GM12801 (cell line): ENCODE measurements around the gene PHC1.

ENCODE experiments used
- TF ChIP-seq, protein P1 (sequence below): IDR thresholded peaks from one replicate; pipeline ENCODE4 v1.5.1; 2011; ENCODE audit warnings: control low read depth; ENCODE audit not compliant: insufficient read length; ENCODE audit errors: extremely low read depth

Gene PHC1

DNA sequence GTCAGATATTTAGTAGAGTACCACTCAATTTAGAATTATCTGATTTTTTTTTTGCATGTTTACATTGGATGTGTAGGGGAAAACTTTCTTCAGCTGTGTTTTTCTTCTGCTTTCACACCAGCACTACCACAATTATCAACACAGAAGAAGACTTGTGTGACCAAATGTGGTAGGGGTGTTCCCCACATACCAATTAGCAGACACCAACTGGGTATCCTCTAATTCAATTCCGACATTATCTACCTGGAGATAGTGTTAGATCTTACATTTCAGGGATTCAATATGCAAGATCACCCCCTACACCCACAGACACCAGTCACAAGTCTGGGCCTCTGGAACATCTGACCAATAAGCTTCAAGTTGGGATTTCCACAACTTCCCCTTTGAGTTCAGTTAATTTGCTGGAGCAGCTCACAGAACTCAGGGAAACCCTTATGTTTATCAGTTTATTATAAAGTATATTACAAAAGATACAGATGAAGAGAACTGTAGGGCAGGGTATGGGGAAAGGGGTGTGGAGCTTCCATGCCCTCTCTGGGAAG is 71.0 kb downstream of the PHC1 start:
- TF ChIP-seq, protein P1, sequence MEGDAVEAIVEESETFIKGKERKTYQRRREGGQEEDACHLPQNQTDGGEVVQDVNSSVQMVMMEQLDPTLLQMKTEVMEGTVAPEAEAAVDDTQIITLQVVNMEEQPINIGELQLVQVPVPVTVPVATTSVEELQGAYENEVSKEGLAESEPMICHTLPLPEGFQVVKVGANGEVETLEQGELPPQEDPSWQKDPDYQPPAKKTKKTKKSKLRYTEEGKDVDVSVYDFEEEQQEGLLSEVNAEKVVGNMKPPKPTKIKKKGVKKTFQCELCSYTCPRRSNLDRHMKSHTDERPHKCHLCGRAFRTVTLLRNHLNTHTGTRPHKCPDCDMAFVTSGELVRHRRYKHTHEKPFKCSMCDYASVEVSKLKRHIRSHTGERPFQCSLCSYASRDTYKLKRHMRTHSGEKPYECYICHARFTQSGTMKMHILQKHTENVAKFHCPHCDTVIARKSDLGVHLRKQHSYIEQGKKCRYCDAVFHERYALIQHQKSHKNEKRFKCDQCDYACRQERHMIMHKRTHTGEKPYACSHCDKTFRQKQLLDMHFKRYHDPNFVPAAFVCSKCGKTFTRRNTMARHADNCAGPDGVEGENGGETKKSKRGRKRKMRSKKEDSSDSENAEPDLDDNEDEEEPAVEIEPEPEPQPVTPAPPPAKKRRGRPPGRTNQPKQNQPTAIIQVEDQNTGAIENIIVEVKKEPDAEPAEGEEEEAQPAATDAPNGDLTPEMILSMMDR, result no peak

DNA sequence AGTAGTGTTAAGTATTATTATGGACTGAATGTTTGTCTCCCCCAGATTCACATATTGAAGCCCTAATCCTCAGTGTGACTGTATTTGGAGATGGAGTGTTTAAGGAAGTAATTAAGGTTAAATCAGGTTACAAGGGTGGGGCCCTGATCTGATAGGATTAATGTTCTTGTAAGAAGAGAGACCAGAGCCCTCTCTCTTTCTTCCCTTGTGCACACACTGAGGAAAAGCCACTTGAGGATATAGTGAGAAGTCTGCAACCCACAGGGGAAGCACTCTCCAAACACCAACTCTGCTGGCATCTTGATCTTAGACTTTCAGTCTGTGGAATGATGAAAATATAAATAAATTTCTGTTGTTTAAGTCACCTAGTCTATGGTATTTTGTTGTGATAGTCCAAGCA is 72.9 kb downstream of the PHC1 start:
- TF ChIP-seq, protein P1, result no peak

DNA sequence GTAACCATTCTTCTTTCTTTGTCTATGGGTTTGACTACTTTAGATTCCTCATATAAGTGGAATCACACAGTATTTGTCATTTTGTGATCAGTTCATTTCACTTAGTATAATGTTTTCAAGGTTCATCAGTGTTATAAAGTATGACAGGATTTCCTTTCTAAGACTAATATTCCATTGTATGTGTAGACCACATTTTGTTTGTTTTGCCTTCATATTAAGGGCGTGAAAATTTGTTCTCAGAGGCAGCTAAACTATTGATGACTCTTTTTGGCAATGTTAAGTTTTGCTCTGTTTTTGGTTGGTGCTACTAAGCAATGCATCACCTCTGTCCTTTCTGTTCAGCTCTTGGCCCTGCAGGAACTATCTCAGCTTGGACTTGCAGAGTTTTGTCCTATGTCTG is 73.4 kb downstream of the PHC1 start:
- TF ChIP-seq, protein P1, result no peak

DNA sequence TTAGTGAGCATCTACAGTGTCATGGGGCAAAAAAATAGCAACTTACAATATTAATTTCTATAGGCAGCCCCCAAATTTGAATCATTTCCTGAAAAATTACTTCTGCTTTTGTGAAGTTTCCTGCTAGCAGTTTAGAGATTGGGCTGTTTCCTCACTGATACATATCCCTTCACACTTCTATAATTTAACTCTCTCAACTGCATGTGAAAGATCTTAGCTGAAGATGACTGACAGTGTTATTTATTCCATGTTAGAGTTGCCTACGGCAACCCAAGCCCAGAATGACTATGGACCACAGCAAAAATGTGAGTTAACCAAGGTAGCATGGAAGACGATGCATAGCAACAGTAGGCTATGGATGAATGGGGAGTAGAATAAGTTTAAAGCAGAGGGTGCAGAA is 75.1 kb downstream of the PHC1 start, which contains the start of gene KLRG1:
TSS of gene KLRG1 (plus strand) at position 134 of the 400 bp plus-strand sequence. CDS start at position 224, 90 bp downstream.
- TF ChIP-seq, protein P1, result no peak
